OCI-LY1 (cell line): ENCODE data around the gene NXN.

Experiments
- H2AFZ ChIP-seq: fragments of 200-600 bp; sonication (generic), shearing (Covaris generic); 2 replicates; pipeline ENCODE4 v1.6.0; 2014; ENCODE audit warnings: antibody characterized with exemption, mild to moderate bottlenecking, low read length
- H3F3A ChIP-seq: fragments of 200-600 bp; sonication (generic), shearing (Covaris generic); 2 replicates; pipeline ENCODE4 v1.6.0; 2014; ENCODE audit warnings: mild to moderate bottlenecking, antibody characterized with exemption, low read length, moderate library complexity; ENCODE audit not compliant: insufficient read depth
- H3K27ac ChIP-seq: fragments of 200-600 bp; sonication (generic); 2 replicates; pipeline ENCODE4 v1.5.1; 2014; ENCODE audit warnings: low read length, mixed run types, mild to moderate bottlenecking, low read depth; ENCODE audit not compliant: poor library complexity, severe bottlenecking
- H3K27me3 ChIP-seq: fragments of 200-600 bp; sonication (generic); 2 replicates; pipeline ENCODE4 v1.6.0; 2014; ENCODE audit warnings: antibody characterized with exemption, mild to moderate bottlenecking, low read length, moderate library complexity; ENCODE audit not compliant: insufficient read depth
- H3K36me3 ChIP-seq: fragments of 200-600 bp; sonication (generic); 2 replicates; pipeline ENCODE4 v1.6.1; 2014; ENCODE audit warnings: mild to moderate bottlenecking, antibody characterized with exemption, low read length, moderate library complexity, mixed read lengths; ENCODE audit not compliant: insufficient read depth
- H3K4me1 ChIP-seq: fragments of 200-600 bp; sonication (generic); 2 replicates; pipeline ENCODE4 v1.5.1; 2014; ENCODE audit warnings: mild to moderate bottlenecking, low read length, moderate library complexity; ENCODE audit not compliant: insufficient read depth, severe bottlenecking
- H3K4me2 ChIP-seq: fragments of 200-600 bp; sonication (generic), shearing (Covaris generic); 2 replicates; pipeline ENCODE4 v1.6.1; 2014; ENCODE audit warnings: low read length
- H3K4me3 ChIP-seq: fragments of 200-600 bp; sonication (generic); 2 replicates; pipeline ENCODE4 v1.5.1; 2014; ENCODE audit warnings: low read length, low read depth, mild to moderate bottlenecking, mixed read lengths; ENCODE audit not compliant: poor library complexity, severe bottlenecking
- H3K79me2 ChIP-seq: fragments of 200-600 bp; shearing (Covaris generic); 2 replicates; pipeline ENCODE4 v1.6.1; 2016; ENCODE audit warnings: mixed run types, low read length, mixed read lengths; ENCODE audit not compliant: insufficient read depth
- H3K9ac ChIP-seq: fragments of 200-600 bp; sonication (generic), shearing (Covaris generic); 2 replicates; pipeline ENCODE4 v1.6.1; 2014; ENCODE audit warnings: mild to moderate bottlenecking, low read length, mixed read lengths
- H3K9me2 ChIP-seq: fragments of 200-600 bp; sonication (generic), shearing (Covaris generic); 2 replicates; pipeline ENCODE4 v1.6.1; 2014; ENCODE audit warnings: low read depth, mild to moderate bottlenecking, low read length, mixed read lengths
- H3K9me3 ChIP-seq: fragments of 200-600 bp; shearing (Covaris generic); 2 replicates; pipeline ENCODE4 v1.6.1; 2014; ENCODE audit warnings: low read length, mixed read lengths
- H4K20me1 ChIP-seq: fragments of 200-600 bp; sonication (generic), shearing (Covaris generic); 2 replicates; pipeline ENCODE4 v1.6.0; 2016; ENCODE audit warnings: mild to moderate bottlenecking, low read length; ENCODE audit not compliant: insufficient read depth
- CTCF ChIP-seq: fragments of 200-600 bp; sonication (generic), shearing (Covaris generic); IDR thresholded peaks from 2 replicates; pipeline ENCODE4 v1.5.1; 2017; ENCODE audit warnings: mild to moderate bottlenecking, antibody characterized with exemption, low read length, moderate library complexity, mixed read lengths
- EZH2 ChIP-seq: fragments of 200-600 bp; sonication (generic), shearing (Covaris generic); IDR thresholded peaks from 2 replicates; pipeline ENCODE4 v1.8.0; 2017; ENCODE audit warnings: borderline replicate concordance, mixed run types, mild to moderate bottlenecking, antibody characterized with exemption, low read length, moderate library complexity, mixed read lengths

The NXN gene

GRCh38 chr17:795276-795675 lies 184.3 kb downstream of the NXN start:
- peaks cover 8% of the 10 kb centered on the region for H3K4me1 ChIP-seq
- no peaks in the 10 kb centered on the region for H3K27me3 ChIP-seq
- H3K79me2 ChIP-seq, result no peaks in the 10 kb centered on the region
- H3K36me3 ChIP-seq, result peaks cover 23% of the 10 kb centered on the region
- H3K27ac ChIP-seq, result no peak overlapping the region
- H3K9ac ChIP-seq, result no peak overlapping the region
- no peak overlapping the region for H3K4me2 ChIP-seq
- no peaks in the 10 kb centered on the region for H3K9me2 ChIP-seq
- no peak overlapping the region for H2AFZ ChIP-seq
- no peak for TF ChIP-seq CTCF
- TF ChIP-seq EZH2, result no peak
- H4K20me1 ChIP-seq, result no peaks in the 10 kb centered on the region
- no peak overlapping the region for H3K4me3 ChIP-seq
- H3F3A ChIP-seq, result no peaks in the 10 kb centered on the region
- no peaks in the 10 kb centered on the region for H3K9me3 ChIP-seq

GRCh38 chr17:794876-795275 lies 184.7 kb downstream of the NXN start:
- Histone ChIP-seq H3K9me2 (no peaks in the 10 kb centered on the region), H3K4me2 (no peak overlapping the region), H3K27ac (no peak overlapping the region), H3K36me3 (peaks cover 27% of the 10 kb centered on the region), H3K9ac (no peak overlapping the region), H2AFZ (no peak overlapping the region), H4K20me1 (no peaks in the 10 kb centered on the region), H3K79me2 (no peaks in the 10 kb centered on the region), H3K4me3 (no peak overlapping the region), H3K9me3 (no peaks in the 10 kb centered on the region), H3K4me1 (peaks cover 8% of the 10 kb centered on the region), H3K27me3 (no peaks in the 10 kb centered on the region), H3F3A (no peaks in the 10 kb centered on the region)
- no peak for TF ChIP-seq EZH2
- TF ChIP-seq CTCF, result peak; percentile 89

GRCh38 chr17:792277-792676 lies 187.3 kb downstream of the NXN start:
- no peaks in the 10 kb centered on the region for H4K20me1 ChIP-seq
- H3K36me3 ChIP-seq, result peaks cover 52% of the 10 kb centered on the region
- no peak overlapping the region for H3K9ac ChIP-seq
- peaks cover 8% of the 10 kb centered on the region for H3K4me1 ChIP-seq
- no peaks in the 10 kb centered on the region for H3F3A ChIP-seq
- H3K79me2 ChIP-seq, result no peaks in the 10 kb centered on the region
- no peak overlapping the region for H3K4me2 ChIP-seq
- H3K27ac ChIP-seq, result peak overlapping the region; percentile 55
- H3K9me2 ChIP-seq, result no peaks in the 10 kb centered on the region
- H3K27me3 ChIP-seq, result no peaks in the 10 kb centered on the region
- H3K4me3 ChIP-seq, result no peak overlapping the region
- H3K9me3 ChIP-seq, result no peaks in the 10 kb centered on the region
- no peak overlapping the region for H2AFZ ChIP-seq
- TF ChIP-seq CTCF, result no peak
- no peak for TF ChIP-seq EZH2
